KMS-11 (cell line): ENCODE results near the gene TREM1.

ENCODE experiments used
- H2AFZ ChIP-seq: fragments of 200-600 bp; sonication (generic); 2 replicates; pipeline ENCODE4 v1.6.1; 2016; ENCODE audit warnings: antibody characterized with exemption, mixed run types, low read depth
- H3K27ac ChIP-seq: fragments of 200-600 bp; sonication (generic); 2 replicates; pipeline ENCODE4 v1.6.1; 2016; ENCODE audit warnings: mild to moderate bottlenecking, mixed run types
- H3K27me3 ChIP-seq: fragments of 200-600 bp; sonication (generic); 2 replicates; pipeline ENCODE4 v1.6.1; 2017; ENCODE audit warnings: mild to moderate bottlenecking, low read depth, mixed run types, moderate library complexity; ENCODE audit not compliant: insufficient read depth
- H3K36me3 ChIP-seq: fragments of 200-600 bp; sonication (generic); 2 replicates; pipeline ENCODE4 v1.6.1; 2017; ENCODE audit warnings: mild to moderate bottlenecking, mixed run types; ENCODE audit not compliant: insufficient read depth
- H3K4me1 ChIP-seq: fragments of 200-600 bp; sonication (generic); 2 replicates; pipeline ENCODE4 v1.6.1; 2016; ENCODE audit warnings: mild to moderate bottlenecking, low read depth, mixed run types; ENCODE audit not compliant: poor library complexity, severe bottlenecking
- H3K4me2 ChIP-seq: fragments of 200-600 bp; sonication (generic); 2 replicates; pipeline ENCODE4 v1.7.0; 2016; ENCODE audit warnings: mild to moderate bottlenecking, mixed run types
- H3K4me3 ChIP-seq: fragments of 200-600 bp; sonication (generic); IDR thresholded peaks from 2 replicates; pipeline ENCODE4 v1.6.1; 2017; ENCODE audit warnings: low read depth, low read length, mixed read lengths; ENCODE audit not compliant: insufficient read depth
- H3K79me2 ChIP-seq: fragments of 200-600 bp; sonication (generic); 2 replicates; pipeline ENCODE4 v1.6.1; 2016; ENCODE audit warnings: low read depth, mixed run types; ENCODE audit not compliant: insufficient read depth
- H3K9ac ChIP-seq: fragments of 200-600 bp; sonication (generic); 2 replicates; pipeline ENCODE4 v1.6.1; 2016; ENCODE audit warnings: mild to moderate bottlenecking, mixed run types
- H4K20me1 ChIP-seq: fragments of 200-600 bp; sonication (generic); 2 replicates; pipeline ENCODE4 v1.6.1; 2016; ENCODE audit warnings: mild to moderate bottlenecking, mixed run types; ENCODE audit not compliant: insufficient read depth
- TF ChIP-seq, protein P1 (sequence below): fragments of 200-600 bp; sonication (generic); conservative IDR thresholded peaks from 2 replicates; pipeline ENCODE4 v1.6.1; 2017; ENCODE audit warnings: low read depth, mild to moderate bottlenecking, antibody characterized with exemption, low read length, moderate library complexity, mixed read lengths

TREM1 gene

GRCh38 chr6:41271901-41272395 is 14.5 kb downstream of the TREM1 start:
- Histone ChIP-seq H2AFZ (no peak overlapping the region), H3K4me3 (no peak overlapping the region), H3K9ac (no peak overlapping the region)

GRCh38 chr6:41269716-41270115 is 16.8 kb downstream of the TREM1 start:
- TF ChIP-seq, protein P1, sequence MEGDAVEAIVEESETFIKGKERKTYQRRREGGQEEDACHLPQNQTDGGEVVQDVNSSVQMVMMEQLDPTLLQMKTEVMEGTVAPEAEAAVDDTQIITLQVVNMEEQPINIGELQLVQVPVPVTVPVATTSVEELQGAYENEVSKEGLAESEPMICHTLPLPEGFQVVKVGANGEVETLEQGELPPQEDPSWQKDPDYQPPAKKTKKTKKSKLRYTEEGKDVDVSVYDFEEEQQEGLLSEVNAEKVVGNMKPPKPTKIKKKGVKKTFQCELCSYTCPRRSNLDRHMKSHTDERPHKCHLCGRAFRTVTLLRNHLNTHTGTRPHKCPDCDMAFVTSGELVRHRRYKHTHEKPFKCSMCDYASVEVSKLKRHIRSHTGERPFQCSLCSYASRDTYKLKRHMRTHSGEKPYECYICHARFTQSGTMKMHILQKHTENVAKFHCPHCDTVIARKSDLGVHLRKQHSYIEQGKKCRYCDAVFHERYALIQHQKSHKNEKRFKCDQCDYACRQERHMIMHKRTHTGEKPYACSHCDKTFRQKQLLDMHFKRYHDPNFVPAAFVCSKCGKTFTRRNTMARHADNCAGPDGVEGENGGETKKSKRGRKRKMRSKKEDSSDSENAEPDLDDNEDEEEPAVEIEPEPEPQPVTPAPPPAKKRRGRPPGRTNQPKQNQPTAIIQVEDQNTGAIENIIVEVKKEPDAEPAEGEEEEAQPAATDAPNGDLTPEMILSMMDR: no peak
- Histone ChIP-seq H4K20me1 (no peaks in the 10 kb centered on the region), H3K9ac (no peak overlapping the region), H3K36me3 (no peaks in the 10 kb centered on the region), H3K27ac (no peak overlapping the region), H3K79me2 (no peaks in the 10 kb centered on the region), H3K4me2 (no peak overlapping the region), H3K27me3 (no peaks in the 10 kb centered on the region), H2AFZ (no peak overlapping the region), H3K4me3 (no peak overlapping the region), H3K4me1 (no peaks in the 10 kb centered on the region)

More at GRCh38 chr6:41271901-41272395, 14.5 kb downstream of the TREM1 start:
- Histone ChIP-seq H3K4me1 (no peaks in the 10 kb centered on the region), H3K4me2 (no peak overlapping the region), H3K79me2 (no peaks in the 10 kb centered on the region), H3K27me3 (no peaks in the 10 kb centered on the region), H3K36me3 (no peaks in the 10 kb centered on the region), H3K27ac (no peak overlapping the region), H4K20me1 (no peaks in the 10 kb centered on the region)
- TF ChIP-seq, protein P1: no peak

- Histone ChIP-seq H3K27ac (no peak overlapping the region), H3K27me3 (no peaks in the 10 kb centered on the region), H4K20me1 (no peaks in the 10 kb centered on the region), H3K36me3 (no peaks in the 10 kb centered on the region), H3K4me2 (no peak overlapping the region), H3K79me2 (no peaks in the 10 kb centered on the region), H3K9ac (no peak overlapping the region), H3K4me1 (no peaks in the 10 kb centered on the region), H2AFZ (no peak overlapping the region), H3K4me3 (no peak overlapping the region)
- TF ChIP-seq, protein P1: no peak
These were observed 17.3 kb downstream of the TREM1 start for GRCh38 chr6:41269166-41269565.

- Histone ChIP-seq H2AFZ (no peak overlapping the region), H4K20me1 (no peaks in the 10 kb centered on the region), H3K9ac (no peak overlapping the region), H3K27me3 (no peaks in the 10 kb centered on the region), H3K27ac (no peak overlapping the region), H3K4me1 (no peaks in the 10 kb centered on the region), H3K79me2 (no peaks in the 10 kb centered on the region), H3K4me3 (no peak overlapping the region), H3K4me2 (no peak overlapping the region), H3K36me3 (no peaks in the 10 kb centered on the region)
- TF ChIP-seq, protein P1: no peak
These were observed 18.0 kb downstream of the TREM1 start for GRCh38 chr6:41268478-41268877.
